ENCODE results near the gene OSBPL5.

The OSBPL5 gene

GRCh38 chr11:3122775-3123201 is 42.3 kb downstream of the OSBPL5 start:
- TF ChIP-seq POLR2AphosphoS5 (IDR thresholded peaks at IDR 0.05; ENCODE audit: low read depth, low read length) (no peak), SIN3A (IDR thresholded peaks at IDR 0.05; ENCODE audit: borderline replicate concordance, insufficient read depth, low read length) (no peak), TAF1 (IDR thresholded peaks at IDR 0.05; ENCODE audit: borderline replicate concordance, insufficient read depth, low read length) (no peak), REST (IDR thresholded peaks at IDR 0.05; ENCODE audit: insufficient read depth in 1 of 2, low read depth in 2 of 2, low read length in 2 of 2) (no peak), FOXP2 (optimal IDR thresholded peaks at IDR 0.05; ENCODE audit: borderline replicate concordance, extremely low read depth, extremely low read length, insufficient read depth) (no peak)

GRCh38 chr11:3121931-3122774 is 43.0 kb downstream of the OSBPL5 start:
- TF ChIP-seq TAF1 (IDR thresholded peaks at IDR 0.05; ENCODE audit: borderline replicate concordance, insufficient read depth, low read length): no peak
- TF ChIP-seq REST (IDR thresholded peaks at IDR 0.05; ENCODE audit: insufficient read depth in 1 of 2, low read depth in 2 of 2, low read length in 2 of 2): no peak
- no peak for TF ChIP-seq SIN3A (IDR thresholded peaks at IDR 0.05; ENCODE audit: borderline replicate concordance, insufficient read depth, low read length)
- TF ChIP-seq FOXP2 (optimal IDR thresholded peaks at IDR 0.05; ENCODE audit: borderline replicate concordance, extremely low read depth, extremely low read length, insufficient read depth): no peak
- TF ChIP-seq POLR2AphosphoS5 (IDR thresholded peaks at IDR 0.05; ENCODE audit: low read depth, low read length): no peak

GRCh38 chr11:3121416-3121815 is 43.7 kb downstream of the OSBPL5 start:
- TF ChIP-seq POLR2AphosphoS5 (IDR thresholded peaks at IDR 0.05; ENCODE audit: low read depth, low read length): no peak
- no peak for TF ChIP-seq FOXP2 (optimal IDR thresholded peaks at IDR 0.05; ENCODE audit: borderline replicate concordance, extremely low read depth, extremely low read length, insufficient read depth)
- TF ChIP-seq TAF1 (IDR thresholded peaks at IDR 0.05; ENCODE audit: borderline replicate concordance, insufficient read depth, low read length): no peak

GRCh38 chr11:3120071-3120792 is 44.9 kb downstream of the OSBPL5 start:
- TF ChIP-seq TAF1 (IDR thresholded peaks at IDR 0.05; ENCODE audit: borderline replicate concordance, insufficient read depth, low read length) (no peak), POLR2AphosphoS5 (IDR thresholded peaks at IDR 0.05; ENCODE audit: low read depth, low read length) (no peak), SIN3A (IDR thresholded peaks at IDR 0.05; ENCODE audit: borderline replicate concordance, insufficient read depth, low read length) (no peak), FOXP2 (optimal IDR thresholded peaks at IDR 0.05; ENCODE audit: borderline replicate concordance, extremely low read depth, extremely low read length, insufficient read depth) (no peak), REST (IDR thresholded peaks at IDR 0.05; ENCODE audit: insufficient read depth in 1 of 2, low read depth in 2 of 2, low read length in 2 of 2) (no peak)

- TF ChIP-seq TAF1 (IDR thresholded peaks at IDR 0.05; ENCODE audit: borderline replicate concordance, insufficient read depth, low read length): no peak
- no peak for TF ChIP-seq REST (IDR thresholded peaks at IDR 0.05; ENCODE audit: insufficient read depth in 1 of 2, low read depth in 2 of 2, low read length in 2 of 2)
- TF ChIP-seq FOXP2 (optimal IDR thresholded peaks at IDR 0.05; ENCODE audit: borderline replicate concordance, extremely low read depth, extremely low read length, insufficient read depth): no peak
- no peak for TF ChIP-seq POLR2AphosphoS5 (IDR thresholded peaks at IDR 0.05; ENCODE audit: low read depth, low read length)
- TF ChIP-seq SIN3A (IDR thresholded peaks at IDR 0.05; ENCODE audit: borderline replicate concordance, insufficient read depth, low read length): no peak
Observed at GRCh38 chr11:3119141-3119821, 45.8 kb downstream of the OSBPL5 start.

Data from PFSK-1 (cell line).